RCC 7860 (cell line): Measurements from ENCODE around the gene TNNC1.

Experiments used
- DNase-seq: peaks from one replicate; pipeline ENCODE4 v3.0.0-alpha.2; 2015; ENCODE audit warnings: low spot score
- FAIRE-seq: peaks from 2 replicates; lab custom pipeline; 2012; peaks lifted over from hg19 to GRCh38; lab: Jason Lieb, UNC

TNNC1 gene

GRCh38 chr3:52443791-52444687 lies 9.8 kb downstream of the TNNC1 start:
- FAIRE-seq (no peak), DNase-seq (no peak)

DNA sequence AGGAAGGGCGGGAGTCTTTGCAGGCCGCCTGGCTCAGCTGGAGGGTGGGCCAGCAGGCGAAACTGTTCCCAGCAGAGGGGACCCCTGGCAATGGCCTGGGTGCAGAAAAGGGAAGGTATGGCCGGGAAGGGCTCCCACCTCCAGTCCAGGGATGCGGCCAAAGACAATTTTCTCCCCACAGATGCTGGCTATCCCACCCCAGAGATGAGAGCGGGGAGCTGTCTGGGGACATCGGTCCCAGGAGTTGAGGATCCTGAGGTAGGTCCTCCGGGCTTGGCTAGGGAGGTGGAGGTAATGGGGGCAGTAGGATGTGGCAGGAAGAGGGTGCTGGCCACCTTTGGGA lies 10.6 kb downstream of the TNNC1 start:
- DNase-seq = no peak

GRCh38 chr3:52442409-52443267 lies 11.2 kb downstream of the TNNC1 start:
- no peak for DNase-seq
- no peak for FAIRE-seq

More for the DNA sequence above, 10.6 kb downstream of the TNNC1 start:
- FAIRE-seq = no peak

DNA sequence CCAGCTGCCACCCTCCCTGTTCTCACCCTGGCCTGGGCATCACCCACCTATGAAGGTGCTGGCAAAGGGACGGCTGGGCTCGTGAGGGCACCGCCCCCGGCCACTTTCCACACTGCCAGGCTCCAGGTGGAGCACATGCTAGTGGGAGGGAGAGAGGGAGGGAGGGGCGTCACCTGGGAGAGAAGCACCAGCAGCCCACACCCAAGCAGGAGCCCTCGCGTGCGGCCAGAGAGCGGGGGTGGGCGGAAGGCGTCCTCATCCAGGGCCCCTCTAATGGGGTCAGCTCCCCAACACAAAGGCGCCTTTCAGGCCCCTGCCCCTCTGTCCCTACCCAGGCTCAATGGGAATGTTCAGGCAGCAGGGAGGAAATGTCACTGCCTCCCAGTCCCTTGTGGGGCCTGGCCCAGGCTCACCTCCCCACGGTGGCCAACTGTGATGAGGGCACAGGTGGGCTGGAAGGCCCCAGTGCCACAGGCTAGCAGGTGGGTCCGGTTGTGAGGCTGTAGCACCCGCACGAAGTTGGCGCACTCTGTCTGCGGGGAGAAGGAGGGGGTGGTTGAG lies 12.0 kb downstream of the TNNC1 start:
- no peak for DNase-seq

DNA sequence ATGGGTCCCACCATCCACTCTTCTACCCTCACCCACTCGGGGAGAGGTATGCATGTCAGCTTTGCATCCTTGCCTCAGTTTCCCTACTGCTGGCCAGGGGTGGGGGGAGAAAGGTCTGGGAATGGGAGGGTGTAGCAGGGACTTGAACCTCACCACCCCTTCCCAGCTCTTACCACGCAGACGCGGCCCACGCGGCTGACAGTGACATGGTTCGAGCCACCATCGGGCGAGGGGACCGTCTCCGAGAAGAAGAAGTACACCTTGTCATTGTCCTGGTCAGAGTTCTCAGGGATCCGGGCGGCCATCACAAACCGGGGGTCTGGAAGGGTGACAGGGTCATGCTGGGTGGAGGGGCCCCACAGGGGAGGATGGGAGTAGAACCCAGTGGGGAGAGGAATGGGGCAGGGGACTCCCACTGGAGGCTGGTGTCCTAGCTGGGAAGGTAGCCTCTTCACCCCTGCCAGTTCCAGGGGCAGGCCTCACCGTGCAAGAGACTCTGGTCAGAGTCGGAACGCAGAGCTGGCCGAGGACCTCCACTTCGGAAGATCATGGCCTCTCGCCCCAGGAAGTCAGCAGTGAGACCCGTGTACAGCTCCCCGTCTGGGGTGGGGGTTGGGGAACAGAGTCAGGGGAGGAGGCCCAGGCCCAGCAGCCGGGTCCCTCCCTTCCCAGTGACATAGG lies 12.6 kb downstream of the TNNC1 start:
- DNase-seq (no peak), FAIRE-seq (no peak)

More for the DNA sequence above, 12.0 kb downstream of the TNNC1 start:
- no peak for FAIRE-seq

- DNase-seq (no peak), FAIRE-seq (no peak)
Observed at GRCh38 chr3:52440671-52441070, 13.2 kb downstream of the TNNC1 start.

DNA sequence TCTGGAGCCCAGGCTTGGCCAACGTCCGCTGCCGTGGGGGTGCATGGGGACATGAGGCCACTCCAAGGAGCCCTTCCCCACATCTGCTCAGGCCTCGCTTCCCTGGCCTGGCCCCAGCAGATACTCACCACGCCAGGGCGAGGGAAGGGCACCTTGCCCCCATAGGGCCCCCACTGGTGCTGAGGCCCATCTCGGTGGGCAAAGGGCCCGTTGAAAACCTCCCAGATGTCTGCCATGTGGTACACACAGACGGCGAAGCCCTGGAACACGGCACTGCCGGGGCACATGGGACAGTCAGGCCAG lies 13.6 kb downstream of the TNNC1 start:
- no peak for DNase-seq
- FAIRE-seq = no peak

DNA sequence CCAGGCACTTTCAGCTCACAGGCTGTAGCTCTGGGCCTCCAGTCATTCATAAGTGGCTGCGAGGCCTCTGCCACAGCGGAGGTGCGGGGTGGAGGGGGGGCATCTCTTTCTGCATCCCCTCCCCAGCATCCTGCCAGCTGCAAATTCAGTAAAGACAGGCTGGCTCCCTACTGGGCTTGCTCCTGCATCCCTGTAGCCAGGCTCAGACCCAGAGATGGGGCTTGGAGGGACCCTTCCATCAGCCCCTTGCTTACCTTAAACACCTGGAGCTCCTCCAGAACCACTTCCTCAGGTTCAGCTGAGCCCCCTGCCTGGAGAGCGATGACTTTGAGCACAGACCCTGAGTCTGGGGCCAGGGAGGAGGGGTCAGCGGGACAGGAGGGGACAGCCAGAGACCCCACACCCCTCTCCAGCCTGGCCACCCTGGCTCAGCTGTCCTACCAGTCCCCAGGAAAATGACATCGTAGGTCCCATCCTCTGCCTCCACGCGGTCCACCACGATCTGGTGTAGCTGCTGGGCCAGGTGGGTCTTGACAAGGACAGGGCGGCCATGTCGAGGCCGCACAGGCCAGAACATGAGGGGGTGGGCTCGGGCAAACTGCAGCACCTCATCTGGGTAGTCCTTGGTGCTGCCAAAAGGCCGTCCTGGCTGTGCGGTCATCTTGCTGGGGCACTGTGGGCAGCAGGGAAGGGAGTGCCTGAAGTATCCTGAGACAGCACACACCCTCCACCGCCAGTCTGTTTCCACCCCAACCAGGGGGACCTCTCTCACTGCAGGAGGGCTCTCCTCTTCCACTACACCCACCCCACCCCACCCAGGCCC lies 14.2 kb downstream of the TNNC1 start:
- no peak for FAIRE-seq
- DNase-seq = no peak

- FAIRE-seq (no peak), DNase-seq (no peak)
Observed at GRCh38 chr3:52438579-52439425, 15.0 kb downstream of the TNNC1 start.

GRCh38 chr3:52438104-52438376 lies 15.8 kb downstream of the TNNC1 start:
- DNase-seq (no peak), FAIRE-seq (no peak)

- FAIRE-seq (no peak), DNase-seq (no peak)
Observed at GRCh38 chr3:52437326-52438103, 16.3 kb downstream of the TNNC1 start.

DNA sequence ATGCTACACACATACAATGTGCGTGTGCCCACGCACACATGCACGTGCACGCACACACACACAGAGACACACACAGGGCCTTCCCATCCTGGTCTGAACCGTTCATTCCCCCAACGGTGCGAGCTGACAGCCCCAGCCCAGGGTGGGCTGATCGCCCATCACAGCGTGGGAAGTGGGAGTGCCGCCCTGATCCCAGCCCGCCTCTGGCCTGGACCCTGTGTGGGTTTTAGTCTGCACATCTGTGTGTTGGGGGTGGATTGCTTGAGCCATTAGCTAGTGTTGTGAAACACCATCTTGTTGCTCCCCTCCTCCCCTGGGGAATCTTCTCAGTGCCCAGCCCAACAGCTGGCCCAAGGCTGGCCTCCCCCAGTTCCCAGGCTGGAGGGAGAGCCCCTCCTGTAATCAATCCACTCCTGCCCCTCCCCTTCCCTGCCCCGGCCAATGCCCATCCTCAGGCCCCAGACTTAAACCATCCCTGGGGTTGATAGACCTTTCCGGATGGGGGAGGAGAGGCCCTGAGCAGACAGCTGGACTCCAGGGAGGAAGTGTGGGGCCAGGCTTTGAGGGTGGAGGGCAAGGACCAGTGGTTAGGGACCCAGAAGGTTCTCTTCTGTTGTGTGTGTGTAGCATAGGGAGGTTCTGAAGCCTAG lies 17.2 kb downstream of the TNNC1 start:
- FAIRE-seq (no peak), DNase-seq (no peak)

DNA sequence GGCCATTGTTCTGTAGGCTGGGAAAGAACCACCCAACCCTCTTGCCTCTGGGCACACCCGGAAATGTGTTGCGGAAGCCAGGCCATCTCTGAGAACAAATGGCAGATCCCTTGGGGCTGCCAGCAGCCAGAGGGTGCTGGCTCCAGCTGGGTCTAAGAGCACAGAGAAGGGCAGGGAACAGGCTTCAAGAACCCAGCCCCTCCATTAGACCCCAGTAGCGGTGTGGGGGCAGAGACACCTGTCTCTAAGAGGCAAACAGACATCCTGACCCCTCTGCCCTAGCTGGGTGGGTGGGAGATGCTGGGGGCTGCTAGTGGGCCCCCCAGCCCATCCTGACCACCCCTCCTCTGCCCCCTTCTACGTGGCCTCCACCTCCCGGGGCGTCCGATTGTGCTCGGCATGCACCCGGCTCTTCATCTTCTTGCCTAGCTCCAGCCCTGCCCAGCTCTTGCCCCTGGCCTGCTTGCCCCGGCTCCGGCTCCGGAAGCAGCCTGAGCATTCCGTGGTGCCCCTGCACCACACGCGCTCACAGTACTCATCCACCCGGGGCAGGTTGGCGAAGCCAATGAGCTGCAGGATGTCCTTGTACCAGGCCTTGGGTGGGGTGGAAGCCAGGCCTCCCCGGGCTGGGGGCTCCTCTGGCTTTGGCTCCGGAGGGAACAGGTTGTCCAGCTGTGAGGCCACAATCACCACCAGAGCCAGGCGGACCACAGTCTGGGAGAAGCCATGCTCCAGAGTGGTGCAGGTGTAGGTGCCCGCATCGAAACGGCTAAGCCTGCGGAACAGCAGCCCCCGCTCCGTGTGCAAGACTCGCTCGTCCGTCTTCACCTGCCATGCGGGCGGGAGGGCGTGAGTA lies 18.4 kb downstream of the TNNC1 start:
- no peak for DNase-seq
- FAIRE-seq = no peak

GRCh38 chr3:52434491-52435115 lies 19.2 kb downstream of the TNNC1 start:
- FAIRE-seq = no peak
- DNase-seq = no peak

DNA sequence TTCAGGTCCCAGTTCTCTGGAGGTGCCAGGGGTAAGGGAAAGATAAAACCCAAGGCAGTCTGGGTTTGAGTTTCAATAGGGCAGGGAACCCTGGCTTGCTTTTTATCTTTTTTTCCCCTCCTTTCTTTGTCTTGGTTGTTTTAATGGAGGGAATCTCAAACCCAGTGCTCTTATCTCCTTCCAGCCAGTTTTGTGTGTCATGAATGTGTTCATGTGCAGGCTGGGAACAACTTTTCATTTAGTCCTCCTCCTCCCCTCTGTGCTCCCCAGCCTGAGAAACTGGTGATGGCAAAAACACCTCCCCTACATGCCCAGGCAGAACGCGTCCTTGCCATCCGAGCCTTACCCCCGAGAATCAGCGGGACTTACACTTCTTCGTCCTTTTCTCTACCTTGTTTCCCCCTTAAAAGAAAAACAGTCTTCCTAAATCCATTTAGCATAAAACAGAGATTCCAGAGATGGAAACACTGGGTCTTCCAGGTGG lies 19.8 kb downstream of the TNNC1 start:
- no peak for DNase-seq

DNA sequence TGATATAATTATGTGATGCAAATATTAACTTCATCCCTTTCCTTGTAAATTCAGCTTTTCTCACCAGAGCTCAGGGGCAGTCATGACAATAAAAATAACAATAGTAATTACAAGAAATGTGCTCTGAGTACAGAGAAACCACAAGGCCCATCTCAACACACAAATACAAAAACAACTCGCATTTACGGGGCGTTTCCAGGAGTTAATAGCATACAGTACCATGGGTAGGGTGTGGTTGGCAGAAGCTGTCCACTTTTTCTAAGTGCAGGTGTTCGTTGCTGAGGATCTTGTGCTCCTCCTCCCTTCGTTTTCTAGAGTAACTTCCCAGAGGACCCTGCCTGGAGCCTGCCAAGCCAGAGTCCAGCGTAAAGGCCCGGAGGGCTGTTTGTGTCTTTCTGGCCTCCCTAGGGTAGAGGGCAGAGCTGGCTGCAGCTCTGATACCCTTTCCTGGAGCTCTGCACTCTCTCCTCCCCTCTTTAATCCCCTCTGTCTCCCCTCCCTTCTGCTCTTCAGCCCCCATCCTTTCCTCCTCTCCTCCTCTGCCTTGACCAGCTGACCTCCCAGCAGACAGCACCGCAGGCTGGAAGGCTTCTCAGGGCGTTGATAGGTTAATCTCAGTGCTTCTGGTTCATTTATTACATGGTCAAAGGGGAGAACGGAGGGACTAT lies 20.4 kb downstream of the TNNC1 start:
- DNase-seq (no peak), FAIRE-seq (no peak)

More for the DNA sequence above, 19.8 kb downstream of the TNNC1 start:
- no peak for FAIRE-seq
